GM21381 (cell line): ENCODE data around the gene EBLN2.

Experiments used
- ATAC-seq: cut with Tn5 transposase; IDR thresholded peaks from one replicate; pipeline ENCODE4 v1.9.1; 2021; ENCODE audit warnings: mild to moderate bottlenecking, moderate library complexity; ENCODE audit not compliant: unreplicated experiment

Gene EBLN2

GRCh38 chr3:73061416-73061815 is at the start of gene EBLN2:
TSS of gene EBLN2 (plus strand) at chr3:73061659. CDS start at chr3:73062082, 423 bp downstream.
- ATAC-seq: no peak

GRCh38 chr3:73018298-73018697 is 43.2 kb upstream of the EBLN2 start:
- ATAC-seq: no peak

GRCh38 chr3:73018790-73019441 is 42.5 kb upstream of the EBLN2 start:
- ATAC-seq: no peak

GRCh38 chr3:73021301-73021835 is 40.1 kb upstream of the EBLN2 start:
- no peak for ATAC-seq

- no peak for ATAC-seq
Observed at GRCh38 chr3:73024836-73025235, 36.6 kb upstream of the EBLN2 start.

GRCh38 chr3:73026111-73026759 is 35.2 kb upstream of the EBLN2 start:
- ATAC-seq: no peak

GRCh38 chr3:73026760-73027113 is 34.7 kb upstream of the EBLN2 start:
- ATAC-seq: no peak

GRCh38 chr3:73028803-73029202 is 32.7 kb upstream of the EBLN2 start:
- no peak for ATAC-seq

GRCh38 chr3:73029321-73029796 is 32.1 kb upstream of the EBLN2 start:
- ATAC-seq: no peak

GRCh38 chr3:73030073-73030597 is 31.3 kb upstream of the EBLN2 start:
- no peak for ATAC-seq

GRCh38 chr3:73031573-73032103 is 29.8 kb upstream of the EBLN2 start:
- no peak for ATAC-seq

GRCh38 chr3:73036694-73037591 is 24.5 kb upstream of the EBLN2 start:
- no peak for ATAC-seq

GRCh38 chr3:73041537-73041936 is 19.9 kb upstream of the EBLN2 start:
- no peak for ATAC-seq

- no peak for ATAC-seq
Observed at GRCh38 chr3:73043414-73043813, 18.0 kb upstream of the EBLN2 start.

- ATAC-seq: no peak
Observed at GRCh38 chr3:73045391-73045790, 16.1 kb upstream of the EBLN2 start.

- no peak for ATAC-seq
Observed at GRCh38 chr3:73046195-73046594, 15.3 kb upstream of the EBLN2 start.

GRCh38 chr3:73049319-73049718 is 12.1 kb upstream of the EBLN2 start:
- no peak for ATAC-seq

GRCh38 chr3:73052857-73053256 is 8.6 kb upstream of the EBLN2 start:
- ATAC-seq: no peak

GRCh38 chr3:73055583-73055982 is 5.9 kb upstream of the EBLN2 start:
- ATAC-seq: no peak

- no peak for ATAC-seq
Observed at GRCh38 chr3:73056014-73056844, 5.2 kb upstream of the EBLN2 start.
